Dedifferentiated amniotic fluid mesenchymal stem cell (primary cell): Measurements from ENCODE around the gene DMPK.

Source experiments
- DNase-seq: peaks from one replicate; pipeline ENCODE4 v3.0.0-alpha.2; 2016; ENCODE audit errors: extremely low spot score

The DMPK gene

DNA sequence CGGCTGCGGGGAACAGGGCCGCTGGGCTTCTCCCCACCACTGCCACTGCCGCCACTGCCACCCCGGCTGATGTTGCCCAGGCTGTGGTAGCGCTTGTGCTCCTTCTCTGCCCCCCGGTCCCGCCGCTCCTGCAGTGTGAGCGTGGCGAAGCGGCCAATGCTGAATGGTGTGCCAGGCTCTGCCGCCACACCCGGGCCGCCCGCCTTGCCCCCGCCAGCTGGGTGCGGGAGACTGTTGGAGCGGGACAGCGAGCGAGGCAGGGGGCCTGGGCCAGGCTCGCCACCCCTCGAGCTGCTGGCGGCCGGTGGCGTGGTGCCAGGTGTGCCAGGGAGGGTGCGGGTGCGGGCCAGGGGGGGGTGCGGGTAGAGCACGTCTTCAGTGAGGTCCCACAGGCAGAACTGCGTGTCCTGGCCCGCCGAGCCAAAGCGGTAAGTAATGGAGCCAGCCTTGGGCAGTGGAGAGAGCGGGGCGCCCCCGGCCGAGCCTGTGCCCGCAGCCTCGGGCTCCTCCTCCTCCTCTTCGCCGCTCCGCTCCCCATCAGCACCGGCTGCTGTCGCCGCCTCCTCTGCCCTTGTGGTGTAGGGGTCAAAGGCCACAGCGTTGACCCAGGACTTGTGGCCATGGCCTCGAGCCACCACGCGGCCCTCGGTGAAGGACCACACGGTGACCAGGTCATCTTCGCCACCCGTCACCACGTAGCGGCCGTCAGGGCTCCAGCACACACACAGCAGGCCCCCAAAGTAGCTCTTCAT lies 3.7 kb upstream of the DMPK start:
- DNase-seq: peak; percentile 4

DNA sequence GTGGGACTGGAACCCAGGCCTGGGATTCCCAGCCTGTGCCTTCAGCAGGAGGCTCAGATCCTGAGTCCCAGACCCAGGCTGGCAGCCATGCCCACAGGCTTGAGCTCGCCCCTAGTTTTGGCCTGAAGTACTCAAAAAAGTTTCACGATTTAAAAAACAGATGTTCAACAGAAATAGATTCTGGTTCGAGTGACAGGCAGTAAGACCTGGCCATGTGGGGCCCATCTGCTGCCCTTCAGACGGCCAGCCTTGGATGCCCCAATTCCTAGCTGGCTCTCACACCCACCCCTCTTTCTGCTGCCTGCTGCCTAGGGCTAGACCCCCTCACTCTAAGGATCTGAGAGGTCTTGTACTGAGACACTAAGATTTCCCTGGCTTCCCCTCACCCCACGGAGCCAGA lies 2.8 kb upstream of the DMPK start:
- DNase-seq: no peak

DNA sequence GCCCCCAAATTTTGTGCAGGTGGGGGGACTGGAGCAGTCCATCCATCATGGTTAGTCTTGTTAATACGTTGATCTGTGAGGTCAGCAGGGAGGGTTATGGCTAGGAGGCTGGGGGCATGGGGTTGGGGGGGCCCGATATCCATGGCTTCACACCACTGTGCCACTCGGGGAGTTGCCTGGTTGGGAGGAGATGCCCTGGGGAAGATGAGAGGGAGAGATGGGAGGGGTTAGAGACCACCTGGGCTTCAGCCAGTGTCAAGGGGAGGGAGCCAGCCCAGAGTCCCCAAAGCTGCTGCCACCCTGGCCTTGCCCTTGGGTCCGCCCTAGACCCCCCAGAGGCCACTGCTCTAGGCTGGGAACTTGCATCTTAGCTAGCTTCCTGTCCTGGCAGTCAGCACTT lies 1.8 kb upstream of the DMPK start:
- DNase-seq: no peak

DNA sequence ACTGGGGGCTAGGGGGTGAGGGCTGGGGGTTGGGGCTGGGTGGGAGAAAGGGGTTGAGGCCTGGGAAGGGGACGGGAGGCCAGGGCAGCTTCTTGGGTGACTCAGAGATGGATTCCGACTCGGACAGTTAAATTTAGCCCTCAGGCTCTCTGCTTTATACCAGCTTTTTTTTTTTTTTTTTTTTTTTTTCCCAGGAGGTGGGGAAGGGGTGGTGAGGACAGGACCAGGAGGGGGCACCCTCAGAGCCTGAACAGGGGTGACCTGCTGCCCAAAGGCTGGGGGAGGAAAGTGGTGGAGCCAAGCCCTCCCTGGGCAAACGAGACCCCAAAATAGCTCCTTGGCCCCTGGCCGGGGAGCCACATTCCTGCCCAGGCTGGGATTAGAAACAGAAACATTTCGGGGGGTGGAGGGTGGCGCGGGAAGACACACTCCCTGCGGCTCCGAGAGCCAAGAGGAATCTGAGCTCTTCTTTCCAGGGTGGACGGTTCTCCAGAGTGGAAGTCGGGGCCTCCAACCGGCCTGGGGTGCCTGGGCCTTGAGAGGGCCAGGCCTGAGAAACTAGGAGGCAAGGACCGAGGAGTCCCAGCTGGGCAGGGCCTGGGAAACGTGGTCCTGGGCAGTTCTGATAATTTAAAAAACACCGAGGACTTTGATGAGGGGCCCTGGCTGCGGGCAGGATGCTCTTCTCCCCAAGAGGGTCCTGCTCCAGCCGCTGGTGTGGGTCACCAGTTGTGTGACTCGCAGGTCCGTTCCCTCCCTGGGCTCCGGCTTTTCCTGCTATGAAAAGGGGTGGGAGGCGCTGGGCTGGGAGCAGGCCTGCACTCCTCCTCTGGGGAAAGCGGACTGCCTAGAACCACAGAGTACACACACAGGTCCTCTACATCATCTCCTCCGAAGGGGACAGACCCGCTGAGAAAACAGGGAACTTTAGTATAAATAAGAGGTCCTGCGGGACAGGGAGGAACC lies 813 bp upstream of the DMPK start:
- DNase-seq: peak; percentile 86

DNA sequence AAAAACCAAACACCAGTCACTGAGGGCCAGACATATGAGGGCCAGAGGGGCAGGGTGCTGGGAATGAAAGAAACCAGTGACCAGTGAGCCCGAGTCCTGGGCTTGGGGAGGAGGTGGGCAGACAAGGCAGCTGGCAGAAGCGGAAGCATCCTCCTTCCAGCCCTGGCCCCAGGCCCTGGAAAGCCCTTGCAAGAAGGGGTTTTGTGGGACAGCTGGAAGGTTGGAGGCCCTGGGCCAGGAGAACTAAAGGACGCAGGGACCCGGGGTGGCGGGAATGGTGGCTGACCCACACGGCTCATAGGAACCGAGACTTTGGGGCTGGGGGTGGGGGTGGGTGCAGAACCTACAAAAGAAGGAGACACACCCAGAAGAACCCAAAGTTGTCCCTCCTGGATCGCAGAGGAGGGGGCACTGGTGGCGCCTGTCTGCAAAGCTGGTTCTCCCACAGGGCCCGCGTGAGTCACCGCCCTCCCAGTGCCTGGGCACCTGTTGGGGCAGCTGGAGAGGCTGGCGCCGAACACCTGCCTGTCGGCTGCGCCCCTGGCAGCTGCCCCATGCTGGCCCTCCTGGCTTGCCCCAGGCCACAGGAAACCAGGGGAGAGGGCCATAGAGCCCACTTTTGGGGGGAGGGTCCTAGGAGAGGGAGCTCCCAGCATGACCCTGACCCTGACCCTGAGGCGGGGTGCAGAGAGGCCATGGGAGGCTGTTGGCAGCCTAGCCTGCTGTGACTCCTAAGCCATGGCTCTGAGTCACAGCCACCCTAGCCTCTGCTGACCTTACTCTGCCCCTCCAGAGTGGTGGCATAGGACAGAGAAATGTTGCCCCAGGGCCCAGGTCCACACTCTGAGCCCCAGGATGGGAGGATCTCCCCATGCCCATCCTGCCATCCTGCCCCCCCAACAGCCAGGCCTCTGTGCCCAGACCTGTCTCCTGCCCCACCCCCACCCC lies 802 bp downstream of the DMPK start:
- no peak for DNase-seq

DNA sequence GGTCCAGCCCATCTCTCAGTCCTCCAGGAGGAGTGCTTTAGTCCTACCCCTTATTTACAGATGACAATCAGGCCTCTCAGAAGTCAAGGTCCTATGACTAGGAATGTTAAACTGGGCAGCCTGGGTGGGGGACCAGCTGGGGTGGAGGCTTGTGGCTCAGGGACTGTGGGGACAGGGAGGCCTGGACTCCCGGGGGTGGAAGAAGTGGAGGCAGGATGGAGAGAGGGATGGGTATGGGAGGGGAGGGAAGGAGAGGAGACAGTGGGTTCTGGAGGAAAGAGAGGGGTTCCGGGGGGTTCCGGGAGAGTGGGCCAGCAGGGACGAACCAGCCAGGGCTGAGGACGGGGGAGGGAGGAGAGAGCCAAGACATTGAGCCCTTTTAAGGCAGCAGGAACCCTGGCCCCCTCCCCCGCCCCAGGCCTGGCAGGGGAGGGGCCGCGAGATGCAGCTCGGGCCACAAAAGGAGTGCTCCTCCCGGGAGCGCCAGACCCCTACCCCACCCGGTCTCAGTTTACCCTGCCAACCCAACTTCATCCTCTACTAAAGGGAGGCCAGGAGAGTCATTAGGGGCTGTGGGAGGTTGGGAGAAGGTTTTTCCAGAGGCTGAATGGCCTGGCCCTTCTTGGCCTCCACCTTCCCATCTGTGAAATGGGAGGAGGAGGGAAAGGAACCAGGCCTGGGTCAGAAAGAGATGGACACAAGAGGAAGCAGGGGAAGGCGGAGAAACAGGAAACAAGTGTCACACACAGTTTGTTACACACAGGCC lies 1.7 kb downstream of the DMPK start:
- no peak for DNase-seq

DNA sequence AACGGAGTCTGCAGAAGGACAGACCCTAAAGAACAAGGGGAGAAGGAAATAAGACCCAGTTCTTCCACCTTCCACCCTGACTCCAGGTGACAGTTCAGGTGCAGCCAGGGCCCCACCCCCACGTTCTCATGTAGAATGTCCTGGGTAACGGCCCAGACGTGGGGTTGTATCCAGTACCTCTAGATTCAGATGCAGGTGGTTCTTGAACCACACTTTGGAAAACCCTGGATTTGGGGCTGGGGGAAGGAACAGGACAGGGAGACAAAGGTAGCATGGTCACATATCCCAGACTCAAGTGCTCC lies 2.2 kb downstream of the DMPK start:
- no peak for DNase-seq

DNA sequence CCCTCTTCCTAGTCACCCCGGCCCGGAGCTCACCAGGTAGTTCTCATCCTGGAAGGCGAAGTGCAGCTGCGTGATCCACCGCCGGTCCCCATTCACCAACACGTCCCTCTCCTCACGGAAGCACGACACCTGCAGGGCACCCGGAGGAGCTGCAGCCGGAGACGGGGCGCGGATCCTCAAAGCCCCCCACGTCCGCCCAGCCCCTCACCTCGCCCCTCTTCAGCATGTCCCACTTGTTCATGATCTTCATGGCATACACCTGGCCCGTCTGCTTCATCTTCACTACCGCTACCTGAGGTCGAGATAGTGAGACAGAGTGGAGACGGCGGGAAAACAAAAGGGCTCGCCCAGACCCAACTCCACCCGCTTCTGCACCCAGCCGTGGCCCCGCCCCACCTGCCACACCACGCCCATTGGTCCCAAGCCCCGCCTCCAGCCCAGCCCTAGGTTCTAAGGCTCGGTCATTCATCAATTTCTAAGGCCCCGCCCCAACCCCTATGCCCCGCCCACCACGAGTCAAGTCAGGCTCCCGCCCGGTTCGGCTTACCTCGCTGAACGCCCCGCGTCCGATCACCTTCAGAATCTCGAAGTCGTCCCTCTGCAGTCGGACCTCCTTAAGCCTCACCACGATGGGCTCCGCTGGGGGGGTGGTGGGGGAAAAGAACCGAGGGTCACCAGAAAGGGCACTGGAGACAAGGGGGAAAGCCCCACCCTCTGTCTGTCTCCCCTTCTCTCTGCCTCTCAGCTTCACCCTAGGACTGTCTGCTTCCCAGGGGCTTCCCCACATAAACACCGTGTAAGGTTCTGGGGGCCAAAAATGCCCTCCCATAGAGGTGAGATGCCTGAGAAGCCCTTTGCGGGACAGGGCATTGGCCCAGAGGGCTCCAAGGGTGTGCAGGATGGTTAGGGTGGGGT lies 2.8 kb downstream of the DMPK start:
- peak; percentile 6 for DNase-seq

DNA sequence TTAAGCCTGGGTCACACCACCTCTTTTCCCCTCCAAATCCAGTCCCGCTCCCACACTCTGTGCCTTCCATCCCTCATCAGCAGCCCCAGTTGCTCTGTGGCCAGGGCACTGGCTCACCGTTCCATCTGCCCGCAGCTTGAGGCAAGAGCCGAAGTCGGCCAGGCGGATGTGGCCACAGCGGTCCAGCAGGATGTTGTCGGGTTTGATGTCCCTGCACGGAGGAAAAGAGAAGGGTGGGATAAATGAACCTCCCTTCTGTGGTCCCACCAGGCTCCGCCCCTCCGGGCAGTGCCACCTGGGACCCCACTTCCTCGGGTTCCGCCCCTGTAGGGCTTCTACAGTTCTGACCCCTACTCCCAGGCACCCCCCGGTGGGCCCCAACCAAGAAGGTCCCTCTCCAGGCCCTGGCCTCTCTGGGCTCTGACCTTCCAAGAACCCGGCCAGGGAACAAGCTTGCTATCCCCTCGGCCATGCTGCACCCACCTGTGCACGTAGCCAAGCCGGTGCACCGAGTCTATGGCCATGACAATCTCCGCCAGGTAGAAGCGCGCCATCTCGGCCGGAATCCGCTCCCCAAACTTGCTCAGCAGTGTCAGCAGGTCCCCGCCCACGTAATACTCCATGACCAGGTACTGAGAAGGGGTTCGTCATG lies 4.2 kb downstream of the DMPK start:
- peak; percentile 11 for DNase-seq

DNA sequence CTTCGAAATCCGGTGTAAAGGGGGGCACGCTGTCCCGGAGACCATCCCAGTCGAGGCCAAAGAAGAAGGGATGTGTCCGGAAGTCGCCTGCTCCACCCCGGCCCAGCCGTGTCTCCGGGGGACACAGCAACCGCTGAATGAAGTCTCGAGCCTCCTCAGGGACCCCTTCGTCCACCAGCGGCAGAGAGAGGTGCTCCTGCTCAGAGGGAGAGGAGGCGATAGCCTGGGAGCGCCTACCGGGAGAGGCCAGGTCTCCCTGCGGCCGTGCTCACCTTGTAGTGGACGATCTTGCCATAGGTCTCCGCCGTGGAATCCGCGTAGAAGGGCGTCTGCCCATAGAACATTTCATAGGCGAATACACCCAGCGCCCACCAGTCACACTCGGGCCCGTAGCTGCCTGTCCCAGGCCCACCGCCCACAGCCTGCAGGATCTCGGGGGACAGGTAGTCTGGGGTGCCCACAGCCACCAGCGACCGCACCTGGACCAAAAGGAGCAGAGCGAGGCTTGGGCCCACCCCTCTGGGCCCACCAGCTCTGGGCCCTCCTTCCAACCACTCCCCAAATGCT lies 4.8 kb downstream of the DMPK start:
- DNase-seq: peak; percentile 3

DNA sequence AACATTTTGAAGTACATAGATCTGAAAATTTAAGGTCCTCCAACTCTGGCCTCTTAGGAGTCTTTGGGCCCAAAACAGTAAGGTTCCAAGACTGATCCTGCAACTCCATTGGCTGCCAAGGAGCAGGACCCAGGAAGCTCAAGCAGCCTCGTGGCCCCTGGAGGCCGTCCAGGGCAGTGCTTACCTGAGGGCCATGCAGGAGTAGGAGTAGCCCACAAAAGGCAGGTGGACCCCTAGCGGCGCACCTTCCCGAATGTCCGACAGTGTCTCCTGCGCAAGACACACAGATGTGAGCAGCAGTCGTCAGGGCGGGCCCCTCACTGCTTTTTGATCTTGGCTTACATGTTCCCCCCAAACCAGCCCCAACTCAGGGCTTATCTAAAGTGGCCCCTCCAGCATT lies 7.5 kb downstream of the DMPK start:
- peak; percentile 9 for DNase-seq

DNA sequence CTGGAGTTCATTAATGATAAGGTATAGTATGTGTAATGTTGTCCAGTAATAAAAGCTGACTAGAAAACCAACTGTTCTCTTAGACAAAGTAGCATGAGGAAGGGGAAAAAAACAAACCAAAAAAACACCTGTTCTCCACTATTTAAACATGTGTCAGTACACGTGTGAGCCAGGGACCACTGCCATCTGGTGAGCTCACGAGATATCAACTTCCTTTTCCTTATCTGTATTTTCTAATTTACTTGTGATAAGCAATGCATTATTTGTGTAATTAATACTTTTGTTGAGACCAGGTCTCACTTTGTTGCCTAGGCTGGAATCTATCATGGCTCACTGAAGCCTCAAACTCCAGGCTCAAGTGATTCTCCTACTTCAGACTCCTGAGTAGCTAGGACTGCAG lies 8.9 kb downstream of the DMPK start:
- no peak for DNase-seq

DNA sequence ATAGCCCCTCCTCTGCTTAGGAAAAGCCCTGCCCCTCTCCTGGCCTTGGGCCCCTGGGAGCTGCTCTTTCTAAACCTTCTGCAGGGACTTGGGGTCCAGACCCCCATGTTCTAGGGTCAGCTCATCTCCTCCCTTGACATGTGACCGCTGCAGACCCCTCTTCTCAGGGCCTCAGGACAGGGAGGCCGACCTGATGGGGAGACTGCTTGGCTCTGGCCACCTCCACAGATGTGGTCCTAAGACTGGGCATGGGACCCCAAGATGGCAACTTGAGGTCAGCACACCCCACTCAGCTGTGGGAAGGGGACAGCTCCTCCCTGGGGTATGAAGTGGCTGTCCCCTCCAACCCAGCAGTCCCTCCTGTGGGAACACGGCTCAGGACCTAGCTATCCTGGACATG lies 9.4 kb downstream of the DMPK start:
- no peak for DNase-seq

DNA sequence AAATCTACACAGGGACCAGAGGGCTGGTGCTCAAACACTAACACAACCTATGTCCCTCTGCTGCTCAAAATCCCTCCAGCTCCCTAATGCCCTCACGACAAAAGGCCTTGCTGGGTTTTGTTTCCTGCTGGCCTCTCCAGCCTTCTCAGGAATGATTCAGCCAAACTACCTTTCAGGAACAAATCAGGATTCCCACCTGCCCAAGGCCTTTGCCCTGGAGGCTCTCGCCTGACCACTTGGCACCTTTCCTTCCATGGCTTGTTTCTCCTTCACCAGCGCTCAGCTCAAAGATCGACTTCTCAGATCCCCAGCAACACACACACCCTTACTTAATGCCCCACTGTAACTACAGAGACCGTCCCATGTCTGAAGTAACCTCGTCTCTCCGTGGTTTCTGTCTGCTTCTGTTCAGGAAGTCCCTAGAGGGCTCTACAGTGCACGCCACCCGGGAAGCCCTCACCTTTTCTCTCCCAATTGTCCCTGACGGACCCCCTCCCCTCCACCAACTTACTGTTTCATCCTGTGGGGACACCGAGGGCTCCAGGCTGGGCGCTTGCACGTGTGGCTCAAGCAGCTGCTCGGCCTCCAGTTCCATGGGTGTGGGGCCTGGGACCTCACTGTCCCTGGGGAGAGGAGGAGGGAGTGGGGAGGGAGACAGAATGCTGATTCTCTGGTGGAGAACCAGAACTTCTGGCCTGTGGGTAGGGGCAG lies 10.0 kb downstream of the DMPK start:
- DNase-seq: no peak

DNA sequence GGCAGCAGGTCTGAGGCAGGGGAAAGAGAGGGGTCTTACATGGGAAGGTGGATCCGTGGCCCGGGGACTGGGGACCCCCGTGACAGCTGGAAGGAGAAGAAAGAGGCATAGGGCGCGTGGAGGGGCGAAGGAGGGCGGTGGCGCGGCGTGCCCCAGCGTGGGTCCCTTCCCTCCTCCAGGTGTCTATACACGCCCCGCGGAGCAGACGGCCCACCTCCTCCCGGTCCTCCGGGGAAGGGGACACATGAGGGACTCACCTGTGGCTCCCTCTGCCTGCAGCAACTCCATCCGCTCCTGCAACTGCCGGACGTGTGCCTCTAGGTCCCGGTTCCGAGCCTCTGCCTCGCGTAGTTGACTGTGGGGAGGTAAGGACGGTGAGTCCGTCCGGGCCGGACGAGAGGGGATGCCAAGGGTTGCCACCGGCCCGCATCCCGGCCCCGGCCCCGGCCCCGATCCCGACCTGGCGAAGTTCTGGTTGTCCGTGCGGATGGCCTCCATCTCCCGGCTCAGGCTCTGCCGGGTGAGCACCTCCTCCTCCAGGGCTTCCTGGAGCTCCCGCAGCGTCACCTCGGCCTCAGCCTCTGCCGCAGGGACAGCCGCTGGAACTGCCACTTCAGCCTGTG lies 10.9 kb downstream of the DMPK start:
- no peak for DNase-seq

DNA sequence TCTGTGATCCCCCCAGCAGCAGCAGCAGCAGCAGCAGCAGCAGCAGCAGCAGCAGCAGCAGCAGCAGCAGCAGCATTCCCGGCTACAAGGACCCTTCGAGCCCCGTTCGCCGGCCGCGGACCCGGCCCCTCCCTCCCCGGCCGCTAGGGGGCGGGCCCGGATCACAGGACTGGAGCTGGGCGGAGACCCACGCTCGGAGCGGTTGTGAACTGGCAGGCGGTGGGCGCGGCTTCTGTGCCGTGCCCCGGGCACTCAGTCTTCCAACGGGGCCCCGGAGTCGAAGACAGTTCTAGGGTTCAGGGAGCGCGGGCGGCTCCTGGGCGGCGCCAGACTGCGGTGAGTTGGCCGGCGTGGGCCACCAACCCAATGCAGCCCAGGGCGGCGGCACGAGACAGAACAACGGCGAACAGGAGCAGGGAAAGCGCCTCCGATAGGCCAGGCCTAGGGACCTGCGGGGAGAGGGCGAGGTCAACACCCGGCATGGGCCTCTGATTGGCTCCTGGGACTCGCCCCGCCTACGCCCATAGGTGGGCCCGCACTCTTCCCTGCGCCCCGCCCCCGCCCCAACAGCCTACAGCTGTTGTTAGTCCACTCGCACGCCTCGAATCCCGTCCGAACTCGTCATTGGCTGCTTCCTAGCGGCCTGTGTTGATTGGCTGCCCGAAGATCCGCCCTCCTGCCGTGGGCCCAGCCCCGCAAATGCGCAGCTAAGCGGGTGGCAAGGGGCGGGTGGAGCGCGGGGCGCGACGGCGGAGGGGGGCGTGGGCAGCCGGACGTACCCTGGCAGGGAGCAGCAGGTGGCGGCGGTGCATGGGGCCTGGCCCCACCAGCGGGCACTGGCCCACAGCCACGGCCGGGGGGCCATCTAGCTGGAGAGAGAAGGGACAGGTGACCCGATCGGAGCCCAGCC lies 11.8 kb downstream of the DMPK start:
- DNase-seq: peak; percentile 90

DNA sequence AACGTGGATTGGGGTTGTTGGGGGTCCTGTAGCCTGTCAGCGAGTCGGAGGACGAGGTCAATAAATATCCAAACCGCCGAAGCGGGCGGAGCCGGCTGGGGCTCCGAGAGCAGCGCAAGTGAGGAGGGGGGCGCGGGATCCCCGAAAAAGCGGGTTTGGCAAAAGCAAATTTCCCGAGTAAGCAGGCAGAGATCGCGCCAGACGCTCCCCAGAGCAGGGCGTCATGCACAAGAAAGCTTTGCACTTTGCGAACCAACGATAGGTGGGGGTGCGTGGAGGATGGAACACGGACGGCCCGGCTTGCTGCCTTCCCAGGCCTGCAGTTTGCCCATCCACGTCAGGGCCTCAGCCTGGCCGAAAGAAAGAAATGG lies 12.5 kb downstream of the DMPK start:
- no peak for DNase-seq
